NOMO-1 treated with DMSO at 0.1 percent for 48 hours (cell line): ENCODE results near the gene NTNG2.
A peak's percentile ranks its signal among the peaks of the same experiment; 100 is the strongest.
"Not testable (repeated sequence)": the region's sequence is repeated elsewhere in the genome, so short reads cannot be mapped to it uniquely, and the experiment has no call there.

Experiments
- DNase-seq: peaks from one replicate; lab custom pipeline; 2025; ENCODE audit not compliant: unreplicated experiment; lab: John Stamatoyannopoulos, UW

Gene NTNG2

GRCh38 chr9:132249123-132249522 lies 87.3 kb downstream of the NTNG2 start:
- DNase-seq = no peak

- no peak for DNase-seq
Measured at GRCh38 chr9:132249690-132250089, 87.8 kb downstream of the NTNG2 start.

- DNase-seq = no peak
Measured at GRCh38 chr9:132250324-132251262, 88.7 kb downstream of the NTNG2 start.

GRCh38 chr9:132260846-132261245 lies 99.0 kb downstream of the NTNG2 start:
- DNase-seq = no peak

GRCh38 chr9:132266017-132266416 lies 104.2 kb downstream of the NTNG2 start:
- DNase-seq = no peak

- no peak for DNase-seq
Measured at GRCh38 chr9:132267660-132268059, 105.8 kb downstream of the NTNG2 start.

GRCh38 chr9:132268725-132269352 lies 107.0 kb downstream of the NTNG2 start:
- peak; percentile 63 for DNase-seq

- not testable (repeated sequence) for DNase-seq
Measured at GRCh38 chr9:132269704-132270516, 108.1 kb downstream of the NTNG2 start.

GRCh38 chr9:132274861-132275260 lies 113.0 kb downstream of the NTNG2 start:
- DNase-seq = no peak

GRCh38 chr9:132283165-132283564 lies 121.3 kb downstream of the NTNG2 start:
- no peak for DNase-seq

- no peak for DNase-seq
Measured at GRCh38 chr9:132283863-132284262, 122.0 kb downstream of the NTNG2 start.

- DNase-seq = no peak
Measured at GRCh38 chr9:132287256-132287760, 125.5 kb downstream of the NTNG2 start.

GRCh38 chr9:132288361-132288760 lies 126.5 kb downstream of the NTNG2 start:
- DNase-seq = no peak

GRCh38 chr9:132288966-132289365 lies 127.1 kb downstream of the NTNG2 start:
- no peak for DNase-seq

- DNase-seq = no peak
Measured at GRCh38 chr9:132293145-132293721, 131.4 kb downstream of the NTNG2 start.
